H1 (cell line): ENCODE data around the gene FOXC1. TPM values are rescaled to one million over a fixed set of nuclear protein-coding genes. Genes with fewer than 3 reads are reported as not detected.

Experiments used
- CBX5 ChIP-seq: fragments of 300-800, 300-1000 bp; sonication (generic); IDR thresholded peaks from 2 replicates; pipeline ENCODE4 v1.7.1; 2016; ENCODE audit warnings: antibody characterized with exemption, low read length, low read depth
- CHD1 ChIP-seq: IDR thresholded peaks from 2 replicates; pipeline ENCODE4 v1.6.1; 2012; ENCODE audit warnings: low read depth, low read length, improper control_type of control experiment
- JUN ChIP-seq: IDR thresholded peaks from 2 replicates; pipeline ENCODE4 v1.6.1; 2011; ENCODE audit warnings: low read depth, mild to moderate bottlenecking, improper control_type of control experiment, low read length
- SP1 ChIP-seq: IDR thresholded peaks from 2 replicates; pipeline ENCODE4 v1.6.1; 2011; ENCODE audit warnings: low read depth, low read length
- TBP ChIP-seq: IDR thresholded peaks from 2 replicates; pipeline ENCODE4 v1.6.1; 2011; ENCODE audit warnings: low read depth, low read length, improper control_type of control experiment
- YY1 ChIP-seq: IDR thresholded peaks from 2 replicates; pipeline ENCODE4 v1.6.1; 2011; ENCODE audit warnings: low read depth, mild to moderate bottlenecking, low read length
- polyA plus RNA-seq, 7 experiments: library from polyadenylated mRNA; depleted of rRNA in 3 of 7; stranded (reverse) in 5 of 7; unstranded in 2 of 7; fragments of >200 nt in 5 of 7; fragments of 200-250 nt in 2 of 7; gene quantifications; 1 replicate in 5 of 7; 2 replicates in 1 of 7; 4 replicates in 1 of 7; pipeline versions ENCODE4 v1.2.1 to v1.2.3, GENCODE V29; 2011 to 2013; ENCODE audit warnings: missing spikeins in 2 of 7, mixed read lengths in 2 of 7
- total RNA-seq: library from RNA; stranded (reverse); fragmentation: NEBNext Ultra II Directional; extraction: Animal tissue kit (Norgen Biotek cat#: 25700); gene quantifications from 2 replicates; pipeline ENCODE4 v1.2.1, GENCODE V29; 2021
- TF ChIP-seq, protein P1 (sequence below): IDR thresholded peaks from 2 replicates; pipeline ENCODE4 v1.6.1; 2011; ENCODE audit warnings: low read depth, mild to moderate bottlenecking, low read length; ENCODE audit not compliant: insufficient read depth

FOXC1 gene
- total and polyA plus RNA-seq, 2 of the 8 experiments (the other 6 are each of a cell fraction or from before 2014, with no cell fraction given): 0.22 TPM; not detected in 1

DNA sequence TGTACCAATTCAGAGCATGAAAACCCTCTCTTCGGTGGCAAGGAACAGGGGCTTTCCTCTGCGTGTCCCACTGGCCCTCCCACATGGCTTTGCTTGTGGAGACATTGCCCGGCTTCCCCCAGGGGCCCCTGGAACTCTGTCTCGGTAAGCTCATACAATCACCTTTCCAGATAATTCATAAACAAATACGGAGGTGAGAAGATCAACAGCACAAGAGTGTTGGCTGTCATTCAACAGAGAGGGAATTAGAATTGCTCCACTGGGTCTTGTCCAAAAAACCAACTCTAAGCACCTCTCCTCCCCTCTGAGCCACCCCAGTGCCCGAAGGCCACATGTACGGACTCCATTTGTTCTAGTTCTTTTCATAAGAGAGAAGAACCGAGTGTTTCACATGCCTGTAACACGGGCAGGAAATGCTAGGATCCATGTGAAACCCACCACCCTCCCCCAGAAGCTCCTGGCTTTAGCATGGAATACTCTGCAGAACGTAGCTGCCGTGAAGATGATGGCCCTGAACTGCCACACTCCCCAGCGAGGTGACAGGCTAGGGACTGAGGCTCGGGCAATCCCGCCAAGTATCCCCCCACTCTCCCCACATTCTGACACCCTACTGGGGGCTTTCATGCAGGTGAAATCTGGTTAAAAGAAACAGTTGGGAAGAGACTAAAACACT, 24.6 kb upstream of the FOXC1 start (continued):
- TF ChIP-seq YY1: no peak
- TF ChIP-seq CBX5: no peak
- TF ChIP-seq, protein P1, sequence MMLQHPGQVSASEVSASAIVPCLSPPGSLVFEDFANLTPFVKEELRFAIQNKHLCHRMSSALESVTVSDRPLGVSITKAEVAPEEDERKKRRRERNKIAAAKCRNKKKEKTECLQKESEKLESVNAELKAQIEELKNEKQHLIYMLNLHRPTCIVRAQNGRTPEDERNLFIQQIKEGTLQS: no peak
- no peak for TF ChIP-seq TBP
- TF ChIP-seq CHD1: no peak
- TF ChIP-seq JUN: no peak
- TF ChIP-seq SP1: no peak
